GM10266 (cell line): ENCODE measurements around the gene PPARA.

ENCODE experiments used
- DNase-seq: peaks from one replicate; pipeline ENCODE4 v3.0.0; 2012; ENCODE audit errors: extremely low spot score
- TF ChIP-seq, protein P1 (sequence below): IDR thresholded peaks from 2 replicates; pipeline ENCODE4 v1.5.1; 2012; ENCODE audit warnings: mild to moderate bottlenecking, low read depth; ENCODE audit not compliant: control insufficient read depth, insufficient read depth; ENCODE audit errors: missing control alignments

PPARA gene

DNA sequence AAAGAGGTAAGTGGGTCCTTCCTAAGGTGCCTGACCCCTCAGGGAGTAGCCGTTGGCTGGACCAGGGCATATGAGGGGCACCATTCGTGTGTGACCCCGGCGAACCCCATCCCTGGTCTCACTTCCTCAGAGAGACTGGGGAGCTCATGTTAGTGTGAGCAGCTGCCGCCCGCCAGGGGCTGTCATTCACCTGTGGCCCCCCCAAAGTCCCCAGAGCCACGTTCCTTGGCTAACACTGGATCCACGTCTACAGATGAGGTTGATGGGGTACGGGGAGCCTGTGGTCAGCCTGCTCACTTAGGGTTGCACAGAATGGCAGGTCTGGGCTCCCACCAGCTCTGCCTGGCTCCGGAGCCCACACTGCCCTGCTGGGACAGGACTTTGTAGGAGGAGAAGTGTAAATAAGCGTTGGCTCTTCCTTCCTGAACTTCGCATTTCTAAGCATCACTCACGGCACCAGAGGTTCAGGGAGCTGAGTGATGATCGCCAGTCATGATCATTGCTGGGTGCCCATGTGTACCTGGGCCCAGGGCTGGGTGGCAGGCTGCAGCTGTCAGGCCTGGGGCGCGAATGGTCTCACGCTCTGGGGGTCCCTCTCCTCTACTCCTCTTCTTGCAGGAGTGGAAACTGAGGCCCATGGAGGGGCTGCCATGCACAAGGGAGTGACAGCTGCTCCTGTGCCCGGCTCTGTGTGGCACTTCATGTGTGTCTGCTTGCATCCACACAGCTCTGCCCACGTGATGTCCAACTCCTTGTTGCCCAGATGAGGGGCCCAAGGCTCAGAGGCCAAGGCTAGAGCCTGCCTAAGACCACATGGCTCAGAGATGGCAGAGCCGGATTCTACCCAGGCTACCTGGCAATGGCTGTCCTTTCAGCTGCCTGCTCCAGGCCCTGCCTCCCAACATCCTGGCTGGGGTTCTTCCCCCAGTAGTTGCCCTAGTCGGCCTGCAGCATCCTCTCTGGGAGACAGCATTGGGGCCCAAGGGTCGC lies 128.6 kb downstream of the PPARA start:
- no peak for DNase-seq

DNA sequence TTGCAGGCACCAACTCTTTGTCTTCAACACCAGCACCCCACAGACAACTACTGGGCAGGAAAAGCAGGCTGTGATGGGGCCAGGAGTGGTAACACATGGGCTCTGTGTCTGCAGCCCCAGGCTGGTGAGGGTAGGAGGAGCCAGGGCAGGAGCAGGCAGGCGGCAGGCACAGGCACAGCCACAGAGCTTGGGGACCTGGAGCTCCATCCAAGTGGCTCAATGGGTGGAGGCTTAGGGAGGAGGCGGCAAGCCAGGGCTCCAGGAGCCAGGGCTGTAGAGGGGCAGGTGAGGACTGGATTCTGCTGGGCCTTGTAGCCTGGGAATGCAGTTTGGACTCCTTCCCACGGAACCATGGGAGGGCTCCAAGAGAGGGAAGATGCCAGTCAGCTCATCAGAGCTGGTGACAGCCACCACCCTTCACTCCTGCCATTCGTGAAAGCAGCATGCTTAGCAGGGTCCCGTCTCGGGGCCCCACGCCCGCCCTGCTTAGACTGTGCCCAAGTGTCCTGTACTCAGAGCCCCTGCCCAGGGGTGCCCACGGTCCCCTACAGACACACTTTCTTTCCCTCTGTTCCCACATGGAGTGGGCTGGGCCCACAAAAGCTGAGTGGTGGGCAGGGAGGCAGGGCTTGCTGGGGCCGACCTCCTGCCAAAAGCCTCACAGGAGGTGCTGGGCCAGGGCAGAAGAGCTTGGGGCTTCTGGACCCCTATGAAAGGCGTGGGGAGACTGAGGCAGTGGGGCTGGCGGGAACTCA lies 129.9 kb downstream of the PPARA start:
- DNase-seq, result no peak
- TF ChIP-seq, protein P1, sequence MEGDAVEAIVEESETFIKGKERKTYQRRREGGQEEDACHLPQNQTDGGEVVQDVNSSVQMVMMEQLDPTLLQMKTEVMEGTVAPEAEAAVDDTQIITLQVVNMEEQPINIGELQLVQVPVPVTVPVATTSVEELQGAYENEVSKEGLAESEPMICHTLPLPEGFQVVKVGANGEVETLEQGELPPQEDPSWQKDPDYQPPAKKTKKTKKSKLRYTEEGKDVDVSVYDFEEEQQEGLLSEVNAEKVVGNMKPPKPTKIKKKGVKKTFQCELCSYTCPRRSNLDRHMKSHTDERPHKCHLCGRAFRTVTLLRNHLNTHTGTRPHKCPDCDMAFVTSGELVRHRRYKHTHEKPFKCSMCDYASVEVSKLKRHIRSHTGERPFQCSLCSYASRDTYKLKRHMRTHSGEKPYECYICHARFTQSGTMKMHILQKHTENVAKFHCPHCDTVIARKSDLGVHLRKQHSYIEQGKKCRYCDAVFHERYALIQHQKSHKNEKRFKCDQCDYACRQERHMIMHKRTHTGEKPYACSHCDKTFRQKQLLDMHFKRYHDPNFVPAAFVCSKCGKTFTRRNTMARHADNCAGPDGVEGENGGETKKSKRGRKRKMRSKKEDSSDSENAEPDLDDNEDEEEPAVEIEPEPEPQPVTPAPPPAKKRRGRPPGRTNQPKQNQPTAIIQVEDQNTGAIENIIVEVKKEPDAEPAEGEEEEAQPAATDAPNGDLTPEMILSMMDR, result no peak

More for the DNA sequence above, 128.6 kb downstream of the PPARA start:
- TF ChIP-seq, protein P1, result no peak

DNA sequence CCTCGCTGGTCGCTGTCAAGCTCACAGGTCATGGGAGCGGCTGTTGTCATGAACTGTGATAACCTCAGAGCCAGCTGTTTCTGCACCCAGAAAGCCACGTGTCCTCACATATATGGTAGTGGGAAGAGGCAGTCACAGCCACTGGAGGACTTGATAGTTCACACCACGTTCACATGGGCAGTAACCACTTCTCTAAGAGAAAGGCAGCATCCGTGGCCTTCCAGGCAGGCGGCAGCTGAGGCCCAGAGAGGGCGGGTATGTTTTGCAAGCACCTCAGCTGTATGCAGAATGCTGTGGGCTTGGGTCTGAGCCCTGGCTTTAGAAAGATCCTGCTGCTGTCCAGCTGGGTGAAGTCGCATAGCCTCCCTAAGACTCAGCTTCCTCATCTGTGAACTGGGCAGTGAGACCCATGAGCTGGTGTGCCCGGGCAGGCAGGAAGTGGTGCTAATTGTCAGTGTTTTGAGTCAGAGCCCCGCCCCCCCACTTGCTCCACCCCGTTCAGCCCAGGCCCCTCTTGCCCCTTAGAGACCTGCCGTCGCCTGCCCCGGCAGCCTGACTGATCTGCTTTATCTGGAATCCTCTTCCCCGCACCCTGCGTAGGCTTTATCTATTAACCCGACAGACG lies 130.8 kb downstream of the PPARA start:
- TF ChIP-seq, protein P1, result no peak
- no peak for DNase-seq

DNA sequence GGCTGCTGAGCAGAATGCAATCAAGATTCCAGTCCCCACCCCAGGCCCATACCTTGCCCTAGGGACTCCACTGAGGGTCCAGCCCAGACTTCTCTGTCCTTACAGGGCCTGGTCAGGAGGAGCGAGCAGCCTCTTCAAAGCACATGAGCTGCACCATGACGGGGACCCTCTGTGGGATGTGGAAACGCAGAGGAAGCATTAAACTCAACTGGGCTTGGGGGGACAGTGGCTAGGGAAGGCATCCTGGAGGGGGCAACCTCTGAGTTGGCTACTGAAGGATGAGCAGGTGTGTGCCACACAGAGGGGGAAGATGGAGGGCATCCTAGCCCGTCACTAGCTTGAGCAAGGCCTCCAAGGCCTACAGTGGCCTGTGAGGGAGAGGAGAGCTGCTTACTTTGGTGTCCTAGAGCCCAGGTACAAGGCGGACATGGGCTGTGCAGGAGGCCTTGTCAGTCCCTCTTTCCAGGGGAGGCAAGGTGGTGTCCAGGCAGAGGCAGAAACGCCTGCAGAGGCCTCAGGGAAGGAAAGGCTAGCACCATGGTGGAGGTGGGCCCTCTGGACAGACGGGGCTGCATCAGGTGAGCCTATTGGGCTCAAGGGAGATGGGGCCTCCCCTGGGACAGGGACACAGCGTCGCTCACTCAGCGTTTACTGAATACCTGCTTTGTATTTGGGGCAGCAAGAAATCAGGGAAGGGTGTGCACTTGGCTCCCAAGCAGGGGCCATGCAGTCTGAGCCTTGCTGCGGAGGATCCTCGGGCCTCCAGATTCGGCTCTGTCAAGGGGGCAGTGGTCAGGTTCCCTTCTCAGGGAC lies 131.7 kb downstream of the PPARA start:
- no peak for DNase-seq

DNA sequence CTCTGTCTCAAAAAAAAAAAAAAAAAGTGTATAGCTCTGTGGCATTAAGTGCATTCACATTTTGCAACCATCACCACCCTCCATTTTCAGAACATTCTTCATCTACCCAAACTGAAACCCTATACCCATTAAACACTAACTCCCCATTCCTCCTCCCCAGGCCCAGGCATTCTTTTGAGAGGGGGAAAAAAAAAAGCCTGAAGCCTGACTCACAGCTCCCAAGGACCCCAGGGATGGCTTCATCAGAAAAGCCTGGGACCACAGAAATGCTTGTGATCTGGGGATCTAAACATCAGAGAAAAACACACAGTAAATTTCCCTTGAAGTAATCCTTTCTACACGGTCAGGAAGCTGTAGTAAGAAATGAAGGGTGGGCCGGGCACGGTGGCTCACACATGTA lies 135.7 kb downstream of the PPARA start:
- DNase-seq, result no peak
- TF ChIP-seq, protein P1, result no peak

More for the DNA sequence above, 131.7 kb downstream of the PPARA start:
- TF ChIP-seq, protein P1, result no peak

DNA sequence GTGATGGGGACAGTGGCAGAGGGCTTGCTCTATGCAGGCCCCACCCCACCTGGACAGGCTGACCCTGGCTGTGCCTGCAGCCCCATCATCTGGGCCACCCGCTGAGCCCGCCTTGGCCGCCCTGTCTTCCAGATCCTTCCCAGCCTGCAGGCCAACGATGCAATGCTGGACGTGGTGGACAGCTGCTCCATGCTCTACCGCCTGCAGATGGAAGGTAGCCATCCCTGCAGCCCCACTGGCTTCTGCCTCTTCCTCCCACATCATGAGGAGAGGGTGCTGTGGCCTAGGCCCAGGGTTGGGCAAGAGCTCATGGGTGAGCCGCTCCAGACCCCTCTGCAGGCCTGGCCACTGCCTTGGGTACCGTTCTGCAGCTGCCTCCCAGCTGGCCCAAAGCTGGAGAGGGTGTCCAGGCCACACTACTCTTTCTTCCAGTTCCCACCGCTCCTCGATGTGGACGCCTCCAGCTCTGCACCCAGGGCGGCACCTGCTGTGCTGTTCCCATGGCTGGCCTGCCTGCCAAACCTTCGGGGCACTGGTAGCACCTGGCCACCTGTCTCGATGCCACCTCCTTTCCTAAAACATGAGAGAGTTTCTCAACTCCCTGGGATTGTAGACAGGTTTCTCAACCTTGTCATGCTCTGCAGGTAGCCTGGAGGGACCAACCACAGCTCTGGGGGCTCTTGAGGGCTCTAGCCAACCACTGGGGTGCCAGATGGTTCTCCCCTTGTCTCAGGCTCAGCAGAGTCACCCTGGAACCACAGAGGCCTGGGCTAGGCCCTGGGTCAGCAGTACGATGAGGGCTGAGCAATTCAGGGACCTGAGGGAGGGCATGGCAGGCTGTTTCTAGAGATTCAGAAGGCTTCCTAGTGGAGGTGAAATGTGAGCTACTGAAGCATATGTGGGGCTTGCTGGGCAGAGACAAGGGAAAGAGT lies 136.9 kb downstream of the PPARA start:
- DNase-seq, result no peak
- TF ChIP-seq, protein P1, result no peak
